Neural progenitor cell (in vitro differentiated cells): ENCODE data around the gene HAO2. TPM values are rescaled to one million over a fixed set of nuclear protein-coding genes. Genes with fewer than 3 reads are reported as not detected.
A peak's percentile ranks its signal among the peaks of the same experiment; 100 is the strongest.

ENCODE experiments used
- DNase-seq: peaks from one replicate; pipeline ENCODE4 v3.0.0-alpha.2; 2016; ENCODE audit warnings: low spot score
- H2AFZ ChIP-seq: fragments of 200-600 bp; sonication (generic); replicated peaks from 2 replicates; pipeline ENCODE4 v1.6.1; 2016; ENCODE audit warnings: antibody characterized with exemption
- H3F3A ChIP-seq: fragments of 200-600 bp; sonication (generic); 2 replicates; pipeline ENCODE4 v1.6.1; 2016; ENCODE audit warnings: antibody characterized with exemption, low read depth
- H3K27ac ChIP-seq: fragments of 200-600 bp; sonication (generic); 2 replicates; pipeline ENCODE4 v1.5.1; 2016; ENCODE audit warnings: mild to moderate bottlenecking
- H3K27me3 ChIP-seq: fragments of 200-600 bp; sonication (generic); 2 replicates; pipeline ENCODE4 v1.6.1; 2016; ENCODE audit warnings: mild to moderate bottlenecking, moderate library complexity
- H3K36me3 ChIP-seq: fragments of 200-600 bp; sonication (generic); 2 replicates; pipeline ENCODE4 v1.5.1; 2016
- H3K4me1 ChIP-seq: fragments of 200-600 bp; sonication (generic); 2 replicates; pipeline ENCODE4 v1.6.1; 2016; ENCODE audit warnings: mixed run types
- H3K4me2 ChIP-seq: fragments of 200-600 bp; sonication (generic); 2 replicates; pipeline ENCODE4 v1.6.1; 2016
- H3K4me3 ChIP-seq: fragments of 200-600 bp; sonication (generic); 2 replicates; pipeline ENCODE4 v1.5.1; 2016
- H3K79me2 ChIP-seq: fragments of 200-600 bp; sonication (generic); 2 replicates; pipeline ENCODE4 v1.6.1; 2016; ENCODE audit warnings: low read depth
- H3K9ac ChIP-seq: fragments of 200-600 bp; sonication (generic); 2 replicates; pipeline ENCODE4 v1.6.1; 2016
- H3K9me3 ChIP-seq: fragments of 200-600 bp; sonication (generic); 2 replicates; pipeline ENCODE4 v1.5.1; 2016; ENCODE audit warnings: low read depth
- H4K20me1 ChIP-seq: fragments of 200-600 bp; sonication (generic); 2 replicates; pipeline ENCODE4 v1.6.1; 2016; ENCODE audit warnings: low read depth
- H3K27ac Mint-ChIP-seq: 3 replicates; pipeline ENCODE4 v1.8.0; 2021; ENCODE audit warnings: mixed read lengths
- H3K27me3 Mint-ChIP-seq: 2 replicates; pipeline ENCODE4 v1.8.0; 2022; ENCODE audit warnings: low read depth, mild to moderate bottlenecking, inconsistent platforms, moderate library complexity, mixed read lengths; ENCODE audit not compliant: insufficient read depth
- H3K36me3 Mint-ChIP-seq: 3 replicates; pipeline ENCODE4 v1.8.0; 2021; ENCODE audit warnings: mixed read lengths
- H3K4me1 Mint-ChIP-seq: 3 replicates; pipeline ENCODE4 v1.8.0; 2021; ENCODE audit warnings: mixed read lengths
- H3K4me3 Mint-ChIP-seq: 3 replicates; pipeline ENCODE4 v1.8.0; 2021; ENCODE audit warnings: mild to moderate bottlenecking, moderate library complexity, mixed read lengths
- H3K9me3 Mint-ChIP-seq: 3 replicates; pipeline ENCODE4 v1.8.0; 2020; ENCODE audit warnings: mixed read lengths
- CTCF ChIP-seq: fragments of 200-600 bp; sonication (generic); IDR thresholded peaks from 2 replicates; pipeline ENCODE4 v1.5.1; 2017; ENCODE audit warnings: antibody characterized with exemption, mild to moderate bottlenecking
- EZH2 ChIP-seq: fragments of 200-600 bp; sonication (generic); IDR thresholded peaks from 2 replicates; pipeline ENCODE4 v1.6.1; 2017; ENCODE audit warnings: antibody characterized with exemption, mild to moderate bottlenecking, moderate library complexity
- EZH2phosphoT487 ChIP-seq: fragments of 200-600 bp; sonication (generic); IDR thresholded peaks from 2 replicates; pipeline ENCODE4 v1.6.1; 2017; ENCODE audit warnings: antibody characterized with exemption
- total RNA-seq: library from RNA; depleted of rRNA; stranded (reverse); fragments of >200 nt; gene quantifications from 2 replicates; pipeline ENCODE4 v1.2.3, GENCODE V29; 2015; ENCODE audit warnings: low replicate concordance

Gene HAO2
- total RNA-seq, 1 donor from 2014 or later, result not detected

GRCh38 chr1:119327094-119327449 lies 41.5 kb upstream of the HAO2 start:
- H4K20me1 ChIP-seq, result no peaks in the 10 kb centered on the region
- H3K36me3 ChIP-seq, result no peaks in the 10 kb centered on the region
- DNase-seq, result peak; percentile 61
- peak overlapping the region; percentile 88 for H2AFZ ChIP-seq
- H3F3A ChIP-seq, result peaks cover 4% of the 10 kb centered on the region
- H3K9ac ChIP-seq, result no peak overlapping the region
- Mint-ChIP-seq H3K27ac (no peak overlapping the region), H3K27me3 (no peaks in the 10 kb centered on the region), H3K4me3 (peak overlapping the region; percentile 81), H3K9me3 (no peaks in the 10 kb centered on the region), H3K4me1 (peaks cover 42% of the 10 kb centered on the region), H3K36me3 (no peaks in the 10 kb centered on the region)
- peak overlapping the region; percentile 79 for H3K4me2 ChIP-seq
- H3K9me3 ChIP-seq, result no peaks in the 10 kb centered on the region
- H3K4me1 ChIP-seq, result peaks cover 8% of the 10 kb centered on the region
- peak overlapping the region; percentile 53 for H3K4me3 ChIP-seq
- no peak for TF ChIP-seq EZH2
- TF ChIP-seq CTCF, result no peak
- no peak for TF ChIP-seq EZH2phosphoT487
- H3K27me3 ChIP-seq, result peaks cover 14% of the 10 kb centered on the region
- H3K27ac ChIP-seq, result no peak overlapping the region
- no peaks in the 10 kb centered on the region for H3K79me2 ChIP-seq

- Histone ChIP-seq H3K36me3 (no peaks in the 10 kb centered on the region), H3K4me2 (peak overlapping the region; percentile 79), H3K9ac (no peak overlapping the region), H3K79me2 (no peaks in the 10 kb centered on the region), H2AFZ (peak overlapping the region; percentile 88), H3F3A (peaks cover 9% of the 10 kb centered on the region), H3K27me3 (peaks cover 14% of the 10 kb centered on the region), H3K4me3 (peak overlapping the region; percentile 53), H4K20me1 (no peaks in the 10 kb centered on the region), H3K27ac (no peak overlapping the region), H3K4me1 (peaks cover 13% of the 10 kb centered on the region), H3K9me3 (no peaks in the 10 kb centered on the region)
- TF ChIP-seq CTCF (peak; percentile 86), EZH2 (no peak), EZH2phosphoT487 (no peak)
- H3K4me3 Mint-ChIP-seq, result peak overlapping the region; percentile 81
- H3K4me1 Mint-ChIP-seq, result peaks cover 47% of the 10 kb centered on the region
- H3K27ac Mint-ChIP-seq, result no peak overlapping the region
- no peaks in the 10 kb centered on the region for H3K36me3 Mint-ChIP-seq
- H3K9me3 Mint-ChIP-seq, result no peaks in the 10 kb centered on the region
- H3K27me3 Mint-ChIP-seq, result peaks cover 2% of the 10 kb centered on the region
- peak; percentile 67 for DNase-seq
These were observed 41.0 kb upstream of the HAO2 start for GRCh38 chr1:119327450-119328155.

GRCh38 chr1:119329541-119330461 lies 38.8 kb upstream of the HAO2 start:
- TF ChIP-seq CTCF, result no peak
- TF ChIP-seq EZH2, result no peak
- no peak for TF ChIP-seq EZH2phosphoT487
- no peak overlapping the region for H3K4me3 ChIP-seq
- peaks cover 2% of the 10 kb centered on the region for H3K9me3 Mint-ChIP-seq
- peaks cover 9% of the 10 kb centered on the region for H3F3A ChIP-seq
- H3K4me1 Mint-ChIP-seq, result peaks cover 50% of the 10 kb centered on the region
- no peaks in the 10 kb centered on the region for H3K79me2 ChIP-seq
- H3K4me2 ChIP-seq, result no peak overlapping the region
- H3K27ac Mint-ChIP-seq, result no peak overlapping the region
- H3K27me3 Mint-ChIP-seq, result peaks cover 4% of the 10 kb centered on the region
- no peak overlapping the region for H2AFZ ChIP-seq
- H3K9ac ChIP-seq, result no peak overlapping the region
- peaks cover 14% of the 10 kb centered on the region for H3K4me1 ChIP-seq
- no peaks in the 10 kb centered on the region for H3K36me3 Mint-ChIP-seq
- no peak overlapping the region for H3K4me3 Mint-ChIP-seq
- H4K20me1 ChIP-seq, result no peaks in the 10 kb centered on the region
- DNase-seq, result no peak
- no peaks in the 10 kb centered on the region for H3K9me3 ChIP-seq
- H3K27ac ChIP-seq, result no peak overlapping the region
- H3K27me3 ChIP-seq, result peaks cover 14% of the 10 kb centered on the region
- H3K36me3 ChIP-seq, result no peaks in the 10 kb centered on the region
